Osteoblast (primary cell): ENCODE data around the gene CDH4. TPM values are rescaled to one million over a fixed set of nuclear protein-coding genes. Genes with fewer than 3 reads are reported as not detected.

Experiments used
- DNase-seq: peaks from one replicate; pipeline ENCODE4 v3.0.0; 2011; ENCODE audit warnings: low spot score, mixed read lengths; ENCODE audit not compliant: insufficient read length; ENCODE audit errors: missing footprints
- H2AFZ ChIP-seq: 2 replicates; pipeline ENCODE4 v1.6.0; 2011; ENCODE audit warnings: mild to moderate bottlenecking, low read length
- H3K27ac ChIP-seq: 2 replicates; pipeline ENCODE4 v1.5.1; 2011; ENCODE audit warnings: mild to moderate bottlenecking, low read depth, low read length, moderate library complexity
- H3K27me3 ChIP-seq: 2 replicates; pipeline ENCODE4 v1.6.0; 2012; ENCODE audit warnings: mild to moderate bottlenecking, control low read depth, inconsistent platforms, low read length, moderate library complexity; ENCODE audit not compliant: insufficient read depth
- H3K36me3 ChIP-seq: 2 replicates; pipeline ENCODE4 v1.5.1; 2011; ENCODE audit warnings: mild to moderate bottlenecking, low read length, control low read depth, moderate library complexity; ENCODE audit not compliant: insufficient read depth
- H3K4me1 ChIP-seq: 2 replicates; pipeline ENCODE4 v1.5.1; 2011; ENCODE audit warnings: mild to moderate bottlenecking, low read length, control low read depth, moderate library complexity; ENCODE audit not compliant: insufficient read depth
- H3K4me2 ChIP-seq: 2 replicates; pipeline ENCODE4 v1.6.0; 2011; ENCODE audit warnings: mild to moderate bottlenecking, low read length; ENCODE audit not compliant: insufficient read depth
- H3K4me3 ChIP-seq: fragments of 200-600 bp; sonication (generic); 3 replicates; pipeline ENCODE4 v1.5.1; 2012; ENCODE audit warnings: mild to moderate bottlenecking, low read length, inconsistent platforms; ENCODE audit not compliant: insufficient read depth
- H3K79me2 ChIP-seq: 2 replicates; pipeline ENCODE4 v1.6.0; 2012; ENCODE audit warnings: mild to moderate bottlenecking, low read length, control low read depth, inconsistent platforms; ENCODE audit not compliant: insufficient read depth
- H3K9me3 ChIP-seq: 2 replicates; pipeline ENCODE4 v1.5.1; 2011; ENCODE audit warnings: low read depth, low read length, control low read depth
- H4K20me1 ChIP-seq: 2 replicates; pipeline ENCODE4 v1.6.0; 2012; ENCODE audit warnings: mild to moderate bottlenecking, low read length, control low read depth; ENCODE audit not compliant: insufficient read depth
- total RNA-seq: library from RNA; depleted of rRNA; stranded (reverse); fragments of >200 nt; gene quantifications from 2 replicates; pipeline ENCODE4 v1.2.3, GENCODE V29; 2012
- TF ChIP-seq, protein P1 (sequence below): IDR thresholded peaks from 2 replicates; pipeline ENCODE4 v1.5.1; 2011; ENCODE audit warnings: mild to moderate bottlenecking, low read depth, low read length, moderate library complexity; ENCODE audit errors: extremely low read depth

CDH4 gene
- total RNA-seq, 1 donor, result 1.1 TPM

DNA sequence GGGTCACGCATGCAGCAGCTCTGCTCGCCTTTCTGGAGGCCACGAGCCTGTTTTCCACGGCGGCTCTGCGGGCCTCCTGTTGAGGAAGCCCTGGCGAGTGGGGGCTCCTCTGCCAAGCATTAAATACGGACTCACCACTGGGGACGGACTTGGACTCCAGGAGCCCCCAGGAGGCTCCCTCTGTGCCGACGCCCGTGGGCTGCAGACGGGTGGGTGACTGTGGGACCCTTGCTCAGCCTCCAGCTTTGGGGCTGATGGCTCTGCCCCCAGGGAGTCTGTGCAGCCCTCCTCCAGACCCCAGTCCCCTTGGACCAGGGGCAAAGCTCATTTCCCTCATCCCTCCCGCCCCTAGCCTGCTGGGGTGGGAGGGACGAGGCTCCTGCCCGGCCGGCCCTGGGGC lies 577.5 kb downstream of the CDH4 start:
- no peaks in the 10 kb centered on the region for H4K20me1 ChIP-seq
- H2AFZ ChIP-seq, result no peak overlapping the region
- H3K4me1 ChIP-seq, result no peaks in the 10 kb centered on the region
- peak; percentile 45 for DNase-seq
- no peak overlapping the region for H3K4me3 ChIP-seq
- H3K9me3 ChIP-seq, result no peaks in the 10 kb centered on the region
- H3K27ac ChIP-seq, result no peak overlapping the region
- H3K27me3 ChIP-seq, result no peaks in the 10 kb centered on the region
- TF ChIP-seq, protein P1, sequence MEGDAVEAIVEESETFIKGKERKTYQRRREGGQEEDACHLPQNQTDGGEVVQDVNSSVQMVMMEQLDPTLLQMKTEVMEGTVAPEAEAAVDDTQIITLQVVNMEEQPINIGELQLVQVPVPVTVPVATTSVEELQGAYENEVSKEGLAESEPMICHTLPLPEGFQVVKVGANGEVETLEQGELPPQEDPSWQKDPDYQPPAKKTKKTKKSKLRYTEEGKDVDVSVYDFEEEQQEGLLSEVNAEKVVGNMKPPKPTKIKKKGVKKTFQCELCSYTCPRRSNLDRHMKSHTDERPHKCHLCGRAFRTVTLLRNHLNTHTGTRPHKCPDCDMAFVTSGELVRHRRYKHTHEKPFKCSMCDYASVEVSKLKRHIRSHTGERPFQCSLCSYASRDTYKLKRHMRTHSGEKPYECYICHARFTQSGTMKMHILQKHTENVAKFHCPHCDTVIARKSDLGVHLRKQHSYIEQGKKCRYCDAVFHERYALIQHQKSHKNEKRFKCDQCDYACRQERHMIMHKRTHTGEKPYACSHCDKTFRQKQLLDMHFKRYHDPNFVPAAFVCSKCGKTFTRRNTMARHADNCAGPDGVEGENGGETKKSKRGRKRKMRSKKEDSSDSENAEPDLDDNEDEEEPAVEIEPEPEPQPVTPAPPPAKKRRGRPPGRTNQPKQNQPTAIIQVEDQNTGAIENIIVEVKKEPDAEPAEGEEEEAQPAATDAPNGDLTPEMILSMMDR, result no peak
- no peaks in the 10 kb centered on the region for H3K79me2 ChIP-seq
- H3K36me3 ChIP-seq, result no peaks in the 10 kb centered on the region
- no peak overlapping the region for H3K4me2 ChIP-seq

DNA sequence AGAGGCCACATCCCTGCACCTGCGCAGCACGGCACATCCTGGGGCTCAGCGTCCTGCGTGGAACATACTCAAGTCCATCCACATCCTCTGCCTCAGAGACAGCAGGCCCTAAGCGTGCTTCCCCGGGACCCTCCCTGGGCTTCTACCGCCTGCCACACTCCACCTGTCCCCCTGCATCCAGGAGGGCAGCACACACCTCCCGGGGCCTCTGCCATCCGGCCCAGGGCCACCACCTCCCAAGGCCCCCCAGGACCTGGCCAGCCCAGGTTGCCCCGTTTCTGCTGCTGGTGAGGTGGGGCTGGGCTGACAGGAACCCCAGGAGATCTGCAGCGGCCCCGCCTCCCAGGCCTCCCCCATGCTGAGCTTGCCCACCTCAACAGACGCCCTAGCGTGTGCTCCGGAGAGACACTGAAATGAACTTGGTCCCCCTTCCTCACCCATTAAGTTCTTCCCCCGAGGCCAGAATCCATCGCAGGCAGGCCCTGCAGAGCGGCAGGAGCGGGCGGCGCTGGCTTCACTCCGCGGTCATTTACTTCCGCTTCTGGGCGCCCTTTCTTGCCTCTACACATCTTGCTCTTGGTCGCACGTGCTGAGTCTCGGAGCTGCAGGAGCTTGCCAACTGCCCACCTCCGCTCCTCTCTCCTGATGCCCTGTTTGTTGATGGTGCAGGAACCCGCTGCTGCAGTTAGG lies 578.3 kb downstream of the CDH4 start:
- no peaks in the 10 kb centered on the region for H3K27me3 ChIP-seq
- peak; percentile 30 for DNase-seq
- H3K27ac ChIP-seq, result no peak overlapping the region
- H3K9me3 ChIP-seq, result no peaks in the 10 kb centered on the region
- no peaks in the 10 kb centered on the region for H3K79me2 ChIP-seq
- H3K4me3 ChIP-seq, result no peak overlapping the region
- H3K4me1 ChIP-seq, result no peaks in the 10 kb centered on the region
- no peak overlapping the region for H3K4me2 ChIP-seq
- no peaks in the 10 kb centered on the region for H3K36me3 ChIP-seq
- no peaks in the 10 kb centered on the region for H4K20me1 ChIP-seq
- TF ChIP-seq, protein P1, result no peak
- H2AFZ ChIP-seq, result no peak overlapping the region

DNA sequence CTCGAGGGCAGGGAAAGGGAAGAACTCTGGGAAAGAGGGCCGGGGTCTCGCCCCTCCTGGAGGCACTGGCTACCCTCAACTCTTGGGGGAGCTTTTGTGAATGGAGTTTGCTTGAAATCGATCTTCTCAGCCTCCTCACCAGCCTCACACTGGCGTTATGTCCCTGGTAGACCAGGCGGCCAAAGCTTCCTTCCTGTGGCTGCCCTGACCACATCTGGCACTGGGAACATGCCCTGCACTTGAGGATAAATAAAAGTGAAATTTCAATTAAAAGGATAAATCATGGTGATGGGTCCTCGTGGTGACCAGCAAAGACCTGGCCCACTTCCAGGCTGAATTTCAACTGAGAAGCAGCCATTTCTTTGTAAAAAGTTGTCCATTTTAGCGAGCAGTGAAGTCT lies 578.9 kb downstream of the CDH4 start:
- H3K79me2 ChIP-seq, result no peaks in the 10 kb centered on the region
- DNase-seq, result peak; percentile 23
- no peaks in the 10 kb centered on the region for H3K36me3 ChIP-seq
- no peaks in the 10 kb centered on the region for H4K20me1 ChIP-seq
- H3K4me2 ChIP-seq, result no peak overlapping the region
- H3K9me3 ChIP-seq, result no peaks in the 10 kb centered on the region
- no peaks in the 10 kb centered on the region for H3K27me3 ChIP-seq
- TF ChIP-seq, protein P1, result no peak
- H3K27ac ChIP-seq, result no peak overlapping the region
- H3K4me1 ChIP-seq, result no peaks in the 10 kb centered on the region
- no peak overlapping the region for H2AFZ ChIP-seq
- no peak overlapping the region for H3K4me3 ChIP-seq

DNA sequence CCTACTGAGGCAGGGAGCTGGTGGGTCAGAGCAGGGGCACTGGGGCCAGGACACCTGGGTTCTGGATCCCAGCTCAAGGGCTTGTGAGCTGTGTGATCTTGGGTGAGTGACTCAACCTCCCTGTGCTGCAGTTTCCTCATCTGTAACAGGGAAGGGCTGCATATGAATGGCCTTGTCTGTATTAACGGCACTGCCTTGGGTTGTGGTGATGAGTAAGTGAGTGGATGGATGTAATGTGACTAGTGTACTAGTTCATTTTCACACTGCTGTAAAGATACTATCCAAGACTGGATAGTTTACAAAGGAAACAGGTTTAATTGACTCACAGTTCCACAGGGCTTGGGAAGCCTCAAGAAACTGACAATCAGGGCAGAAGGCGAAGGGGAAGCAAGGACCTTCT lies 580.1 kb downstream of the CDH4 start:
- no peaks in the 10 kb centered on the region for H3K4me1 ChIP-seq
- H2AFZ ChIP-seq, result no peak overlapping the region
- DNase-seq, result peak; percentile 65
- no peaks in the 10 kb centered on the region for H4K20me1 ChIP-seq
- H3K27me3 ChIP-seq, result no peaks in the 10 kb centered on the region
- H3K79me2 ChIP-seq, result no peaks in the 10 kb centered on the region
- H3K4me2 ChIP-seq, result no peak overlapping the region
- H3K27ac ChIP-seq, result no peak overlapping the region
- TF ChIP-seq, protein P1, result no peak
- no peaks in the 10 kb centered on the region for H3K36me3 ChIP-seq
- H3K4me3 ChIP-seq, result no peak overlapping the region
- H3K9me3 ChIP-seq, result no peaks in the 10 kb centered on the region
